PFSK-1 (cell line): ENCODE data around the gene CEMIP.

ENCODE experiments used
- FOXP2 ChIP-seq: optimal IDR thresholded peaks from 2 replicates; pipeline ENCODE3; 2011; ENCODE audit warnings: borderline replicate concordance, control low read depth, inconsistent platforms; ENCODE audit not compliant: insufficient read depth; ENCODE audit errors: extremely low read length, extremely low read depth
- POLR2AphosphoS5 ChIP-seq: IDR thresholded peaks from 2 replicates; pipeline ENCODE4 v1.6.1; 2012; ENCODE audit warnings: low read depth, mild to moderate bottlenecking, control low read depth, low read length, moderate library complexity
- REST ChIP-seq, 2 experiments: IDR thresholded peaks; 2 replicates each; pipeline versions ENCODE4 v1.6.1 to v1.8.0; 2011 to 2012; ENCODE audit warnings: low read depth in 2 of 2, low read length in 2 of 2, control low read depth in 1 of 2, inconsistent platforms in 1 of 2, mild to moderate bottlenecking in 1 of 2, moderate library complexity in 1 of 2; ENCODE audit not compliant: insufficient read depth in 1 of 2
- SIN3A ChIP-seq: IDR thresholded peaks from 2 replicates; pipeline ENCODE4 v1.6.1; 2012; ENCODE audit warnings: mild to moderate bottlenecking, low read length, moderate library complexity, borderline replicate concordance; ENCODE audit not compliant: insufficient read depth
- TAF1 ChIP-seq: IDR thresholded peaks from 2 replicates; pipeline ENCODE4 v1.6.1; 2012; ENCODE audit warnings: low read length, control low read depth, borderline replicate concordance; ENCODE audit not compliant: insufficient read depth

The CEMIP gene

GRCh38 chr15:80850941-80851451 lies 71.8 kb downstream of the CEMIP start:
- TF ChIP-seq POLR2AphosphoS5 (no peak), FOXP2 (no peak), TAF1 (no peak), REST (IDR thresholded peaks at IDR 0.05; ENCODE audit: insufficient read depth in 1 of 2, low read depth in 2 of 2, low read length in 2 of 2) (no peak), SIN3A (no peak)

- TF ChIP-seq REST (IDR thresholded peaks at IDR 0.05; ENCODE audit: insufficient read depth in 1 of 2, low read depth in 2 of 2, low read length in 2 of 2) (no peak), POLR2AphosphoS5 (no peak), TAF1 (no peak), FOXP2 (no peak), SIN3A (no peak)
Measured at GRCh38 chr15:80852676-80853075, 73.5 kb downstream of the CEMIP start.

- no peak for TF ChIP-seq REST (IDR thresholded peaks at IDR 0.05; ENCODE audit: insufficient read depth in 1 of 2, low read depth in 2 of 2, low read length in 2 of 2)
- no peak for TF ChIP-seq TAF1
- TF ChIP-seq SIN3A, result no peak
- TF ChIP-seq FOXP2, result no peak
- no peak for TF ChIP-seq POLR2AphosphoS5
Measured at GRCh38 chr15:80854104-80854503, 74.9 kb downstream of the CEMIP start.

GRCh38 chr15:80855206-80855605 lies 76.0 kb downstream of the CEMIP start:
- TF ChIP-seq TAF1 (no peak), POLR2AphosphoS5 (no peak), REST (IDR thresholded peaks at IDR 0.05; ENCODE audit: insufficient read depth in 1 of 2, low read depth in 2 of 2, low read length in 2 of 2) (no peak), SIN3A (no peak), FOXP2 (no peak)

- TF ChIP-seq FOXP2, result no peak
- TF ChIP-seq SIN3A, result no peak
- no peak for TF ChIP-seq TAF1
- TF ChIP-seq REST (IDR thresholded peaks at IDR 0.05; ENCODE audit: insufficient read depth in 1 of 2, low read depth in 2 of 2, low read length in 2 of 2), result no peak
- no peak for TF ChIP-seq POLR2AphosphoS5
Measured at GRCh38 chr15:80856400-80856799, 77.2 kb downstream of the CEMIP start.
